ENCODE measurements around the gene NSUN2. TPM values are rescaled to one million over a fixed set of nuclear protein-coding genes. Genes with fewer than 3 reads are reported as not detected.

The NSUN2 gene
- total RNA-seq, 2 experiments from 2014 or later, result 110 to 111 TPM

DNA sequence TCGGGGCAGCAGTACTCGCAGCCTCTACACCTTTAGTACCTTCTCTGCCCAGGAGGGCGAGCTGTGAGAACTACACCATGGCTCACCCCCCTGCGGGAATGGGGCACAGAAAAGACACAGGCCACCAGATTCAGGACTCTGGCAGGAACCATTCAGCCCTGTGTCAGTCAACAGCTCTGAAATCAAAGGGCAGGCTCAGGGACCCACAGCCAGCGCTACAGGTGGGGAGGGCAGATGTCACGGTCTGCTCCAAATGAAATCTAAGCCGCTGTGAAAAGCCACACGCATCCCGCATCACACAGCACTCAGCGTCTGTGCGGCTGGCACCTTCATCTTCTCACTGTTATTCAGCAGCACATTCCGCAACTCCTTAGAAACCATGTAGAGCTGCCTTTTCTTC is 27.9 kb downstream of the NSUN2 start:
- POLR2A ChIA-PET, result interaction anchor here (1.3 to 1.9 kb wide), 2 partner anchors 8 to 20 kb away, joined by 3 to 12 read pairs; no protein-coding TSS in a partner anchor
- intact Hi-C loops (cut with micrococcal nuclease), result no loop called here
- CTCF ChIA-PET, result no interaction called here
- ATAC-seq (no peak), DNase-seq (no peak)
- TF ChIP-seq, protein P1, sequence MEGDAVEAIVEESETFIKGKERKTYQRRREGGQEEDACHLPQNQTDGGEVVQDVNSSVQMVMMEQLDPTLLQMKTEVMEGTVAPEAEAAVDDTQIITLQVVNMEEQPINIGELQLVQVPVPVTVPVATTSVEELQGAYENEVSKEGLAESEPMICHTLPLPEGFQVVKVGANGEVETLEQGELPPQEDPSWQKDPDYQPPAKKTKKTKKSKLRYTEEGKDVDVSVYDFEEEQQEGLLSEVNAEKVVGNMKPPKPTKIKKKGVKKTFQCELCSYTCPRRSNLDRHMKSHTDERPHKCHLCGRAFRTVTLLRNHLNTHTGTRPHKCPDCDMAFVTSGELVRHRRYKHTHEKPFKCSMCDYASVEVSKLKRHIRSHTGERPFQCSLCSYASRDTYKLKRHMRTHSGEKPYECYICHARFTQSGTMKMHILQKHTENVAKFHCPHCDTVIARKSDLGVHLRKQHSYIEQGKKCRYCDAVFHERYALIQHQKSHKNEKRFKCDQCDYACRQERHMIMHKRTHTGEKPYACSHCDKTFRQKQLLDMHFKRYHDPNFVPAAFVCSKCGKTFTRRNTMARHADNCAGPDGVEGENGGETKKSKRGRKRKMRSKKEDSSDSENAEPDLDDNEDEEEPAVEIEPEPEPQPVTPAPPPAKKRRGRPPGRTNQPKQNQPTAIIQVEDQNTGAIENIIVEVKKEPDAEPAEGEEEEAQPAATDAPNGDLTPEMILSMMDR (IDR thresholded peaks at IDR 0.05), result no peak
- Mint-ChIP-seq H3K9me3 (no peaks in the 10 kb centered on the region), H3K4me3 (no peak overlapping the region), H3K36me3 (ENCODE audit: low read depth) (peaks cover 66% of the 10 kb centered on the region), H3K4me1 (ENCODE audit: low read depth) (no peaks in the 10 kb centered on the region), H3K27me3 (no peaks in the 10 kb centered on the region), H3K27ac (no peak overlapping the region)

DNA sequence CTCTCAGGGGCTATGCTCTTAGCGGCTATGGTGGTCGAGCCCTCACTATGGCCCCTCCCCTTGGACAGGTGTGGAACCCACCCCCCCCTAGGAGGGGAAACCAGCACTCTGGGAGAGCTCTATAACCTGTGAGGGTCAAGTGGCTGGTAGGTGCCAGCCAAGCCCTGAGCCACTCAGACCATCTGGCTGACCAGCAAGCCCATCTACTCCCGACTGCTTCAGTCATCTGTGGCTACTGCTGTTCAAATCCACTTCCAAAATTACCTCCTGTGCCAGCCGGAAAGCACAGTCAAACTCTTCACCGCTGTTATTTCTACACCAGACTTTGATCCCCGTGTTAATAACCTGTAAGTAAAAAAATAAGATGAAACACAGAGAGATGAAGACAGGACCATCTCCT is 28.5 kb downstream of the NSUN2 start:
- H3K4me3 Mint-ChIP-seq, result no peak overlapping the region
- no peaks in the 10 kb centered on the region for H3K4me1 Mint-ChIP-seq (ENCODE audit: low read depth)
- CTCF ChIA-PET, result no interaction called here
- peaks cover 64% of the 10 kb centered on the region for H3K36me3 Mint-ChIP-seq (ENCODE audit: low read depth)
- DNase-seq, result no peak
- TF ChIP-seq, protein P1 (IDR thresholded peaks at IDR 0.05), result no peak
- no peaks in the 10 kb centered on the region for H3K9me3 Mint-ChIP-seq
- no peaks in the 10 kb centered on the region for H3K27me3 Mint-ChIP-seq
- no peak for ATAC-seq
- POLR2A ChIA-PET, result interaction anchor here (1.3 to 1.9 kb wide), 2 partner anchors 9 to 21 kb away, joined by 3 to 12 read pairs; no protein-coding TSS in a partner anchor
- H3K27ac Mint-ChIP-seq, result no peak overlapping the region
- intact Hi-C loops (cut with micrococcal nuclease), result no loop called here

DNA sequence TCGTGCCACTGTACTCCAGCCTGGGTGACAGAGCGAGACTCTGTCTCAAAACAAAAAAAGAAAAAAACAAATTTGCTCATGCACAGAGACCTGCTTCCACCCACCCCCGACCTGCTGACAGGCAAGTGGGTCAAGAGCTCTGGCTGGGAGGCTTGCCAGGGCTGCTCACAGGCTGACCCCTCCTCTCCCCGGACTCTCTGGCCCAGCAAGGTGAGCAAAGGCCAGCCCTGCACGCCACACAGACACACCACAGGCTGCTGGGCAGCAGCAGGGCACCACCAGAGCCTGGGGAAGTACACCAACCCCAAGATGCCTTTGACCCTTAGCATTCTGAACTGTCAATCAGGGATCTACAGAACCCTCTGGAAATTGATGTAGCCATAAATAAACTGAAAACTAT is 29.2 kb downstream of the NSUN2 start:
- intact Hi-C loops (cut with micrococcal nuclease), result no loop called here
- Mint-ChIP-seq H3K9me3 (no peaks in the 10 kb centered on the region), H3K36me3 (ENCODE audit: low read depth) (peaks cover 64% of the 10 kb centered on the region), H3K27ac (no peak overlapping the region), H3K4me1 (ENCODE audit: low read depth) (no peaks in the 10 kb centered on the region), H3K4me3 (no peak overlapping the region), H3K27me3 (no peaks in the 10 kb centered on the region)
- TF ChIP-seq, protein P1 (IDR thresholded peaks at IDR 0.05), result no peak
- no peak for ATAC-seq
- CTCF ChIA-PET, result no interaction called here
- DNase-seq, result no peak
- POLR2A ChIA-PET, result interaction anchor here (0.5 to 1.3 kb wide), 3 partner anchors 9 to 563 kb away, joined by 3 read pairs; partner anchors contain the start of genes NSUN2 and SRD5A1

DNA sequence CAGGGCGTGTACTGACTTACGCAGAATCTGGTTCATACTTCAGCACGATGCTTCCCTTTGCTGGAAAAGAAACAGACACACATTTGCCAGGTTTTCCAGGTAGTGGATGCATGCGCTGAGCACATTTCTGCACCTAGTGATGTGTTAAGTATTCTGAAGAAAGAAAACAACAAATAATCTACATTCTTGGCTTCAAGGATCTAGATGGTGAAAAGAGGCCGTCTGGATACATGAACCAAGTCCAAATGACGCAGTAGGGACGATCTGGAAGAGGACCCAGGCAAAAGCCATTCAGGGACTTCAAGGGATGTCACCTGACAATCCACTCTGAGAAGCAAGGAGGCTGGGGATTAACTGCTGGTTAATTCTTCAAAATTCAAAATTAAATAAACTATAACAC is 30.4 kb downstream of the NSUN2 start:
- POLR2A ChIA-PET, result interaction anchor here (1.0 kb wide), 1 partner anchor 30 kb away, joined by 3 read pairs; the partner anchor contains the start of genes NSUN2 and SRD5A1
- Mint-ChIP-seq H3K4me1 (ENCODE audit: low read depth) (no peaks in the 10 kb centered on the region), H3K27ac (no peak overlapping the region), H3K27me3 (no peaks in the 10 kb centered on the region), H3K9me3 (no peaks in the 10 kb centered on the region), H3K36me3 (ENCODE audit: low read depth) (peaks cover 69% of the 10 kb centered on the region), H3K4me3 (no peak overlapping the region)
- TF ChIP-seq, protein P1 (IDR thresholded peaks at IDR 0.05), result no peak
- DNase-seq (no peak), ATAC-seq (no peak)
- intact Hi-C loops (cut with micrococcal nuclease), result no loop called here
- CTCF ChIA-PET, result no interaction called here

DNA sequence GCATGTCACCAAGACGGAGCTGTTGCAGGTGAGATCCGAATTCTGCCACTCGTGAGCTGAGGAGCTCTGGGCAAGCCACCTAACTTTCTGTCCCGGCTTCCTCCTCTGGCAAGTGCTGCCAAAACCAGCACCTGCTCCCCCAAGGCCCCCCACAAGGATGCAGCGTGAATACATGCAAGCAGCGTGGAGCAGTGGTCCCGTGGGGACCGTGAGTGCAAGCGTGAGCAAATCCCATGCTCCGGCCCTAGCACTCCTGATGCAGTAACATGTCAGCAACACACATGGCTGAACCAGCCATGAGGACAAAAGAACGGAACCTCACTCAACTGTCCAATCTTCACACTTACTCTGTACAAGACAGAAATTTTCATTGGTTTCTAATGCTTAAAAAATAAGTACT is 31.0 kb downstream of the NSUN2 start:
- TF ChIP-seq, protein P1 (IDR thresholded peaks at IDR 0.05), result no peak
- POLR2A ChIA-PET, result no interaction called here
- Mint-ChIP-seq H3K4me1 (ENCODE audit: low read depth) (no peaks in the 10 kb centered on the region), H3K27me3 (no peaks in the 10 kb centered on the region), H3K36me3 (ENCODE audit: low read depth) (peaks cover 70% of the 10 kb centered on the region), H3K9me3 (no peaks in the 10 kb centered on the region), H3K4me3 (no peak overlapping the region), H3K27ac (peak overlapping the region; percentile 16)
- intact Hi-C loops (cut with micrococcal nuclease), result no loop called here
- CTCF ChIA-PET, result no interaction called here
- ATAC-seq (no peak), DNase-seq (no peak)
